HEK293 (cell line): Measurements from ENCODE around the gene MARCHF11.

ENCODE experiments used
- ZNF121 ChIP-seq: fragments of 450-650 bp; formaldehyde crosslinking; IDR thresholded peaks from 2 replicates; pipeline ENCODE4 v1.5.1; 2016; ENCODE audit warnings: missing biosample characterization, missing genetic modification characterization
- ZNF132 ChIP-seq: fragments of 450-650 bp; formaldehyde crosslinking; IDR thresholded peaks from 2 replicates; pipeline ENCODE4 v1.5.1; 2017; ENCODE audit warnings: missing biosample characterization, missing genetic modification characterization, borderline replicate concordance
- ZNF184 ChIP-seq: fragments of 450-650 bp; IDR thresholded peaks from 2 replicates; pipeline ENCODE4 v1.5.1; 2018; ENCODE audit warnings: missing biosample characterization, mild to moderate bottlenecking, missing genetic modification characterization
- TF ChIP-seq, protein P1 (sequence below): fragments of 450-650 bp; formaldehyde crosslinking; IDR thresholded peaks from 2 replicates; pipeline ENCODE4 v1.5.1; 2016; ENCODE audit warnings: missing biosample characterization, missing genetic modification characterization
- TF ChIP-seq, protein P2 (sequence below): fragments of 450-650 bp; formaldehyde crosslinking; IDR thresholded peaks from 2 replicates; pipeline ENCODE4 v1.5.1; 2017; ENCODE audit warnings: missing biosample characterization, missing genetic modification characterization

GRCh38 chr5:16082982-16083381 is 96.6 kb downstream of the MARCHF11 start:
- TF ChIP-seq ZNF121 (tag by site-specific recombination) (no peak), ZNF132 (no peak), ZNF184 (tag by site-specific recombination) (no peak)
- TF ChIP-seq, protein P1, sequence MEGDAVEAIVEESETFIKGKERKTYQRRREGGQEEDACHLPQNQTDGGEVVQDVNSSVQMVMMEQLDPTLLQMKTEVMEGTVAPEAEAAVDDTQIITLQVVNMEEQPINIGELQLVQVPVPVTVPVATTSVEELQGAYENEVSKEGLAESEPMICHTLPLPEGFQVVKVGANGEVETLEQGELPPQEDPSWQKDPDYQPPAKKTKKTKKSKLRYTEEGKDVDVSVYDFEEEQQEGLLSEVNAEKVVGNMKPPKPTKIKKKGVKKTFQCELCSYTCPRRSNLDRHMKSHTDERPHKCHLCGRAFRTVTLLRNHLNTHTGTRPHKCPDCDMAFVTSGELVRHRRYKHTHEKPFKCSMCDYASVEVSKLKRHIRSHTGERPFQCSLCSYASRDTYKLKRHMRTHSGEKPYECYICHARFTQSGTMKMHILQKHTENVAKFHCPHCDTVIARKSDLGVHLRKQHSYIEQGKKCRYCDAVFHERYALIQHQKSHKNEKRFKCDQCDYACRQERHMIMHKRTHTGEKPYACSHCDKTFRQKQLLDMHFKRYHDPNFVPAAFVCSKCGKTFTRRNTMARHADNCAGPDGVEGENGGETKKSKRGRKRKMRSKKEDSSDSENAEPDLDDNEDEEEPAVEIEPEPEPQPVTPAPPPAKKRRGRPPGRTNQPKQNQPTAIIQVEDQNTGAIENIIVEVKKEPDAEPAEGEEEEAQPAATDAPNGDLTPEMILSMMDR (tag by site-specific recombination), result no peak
- TF ChIP-seq, protein P2, sequence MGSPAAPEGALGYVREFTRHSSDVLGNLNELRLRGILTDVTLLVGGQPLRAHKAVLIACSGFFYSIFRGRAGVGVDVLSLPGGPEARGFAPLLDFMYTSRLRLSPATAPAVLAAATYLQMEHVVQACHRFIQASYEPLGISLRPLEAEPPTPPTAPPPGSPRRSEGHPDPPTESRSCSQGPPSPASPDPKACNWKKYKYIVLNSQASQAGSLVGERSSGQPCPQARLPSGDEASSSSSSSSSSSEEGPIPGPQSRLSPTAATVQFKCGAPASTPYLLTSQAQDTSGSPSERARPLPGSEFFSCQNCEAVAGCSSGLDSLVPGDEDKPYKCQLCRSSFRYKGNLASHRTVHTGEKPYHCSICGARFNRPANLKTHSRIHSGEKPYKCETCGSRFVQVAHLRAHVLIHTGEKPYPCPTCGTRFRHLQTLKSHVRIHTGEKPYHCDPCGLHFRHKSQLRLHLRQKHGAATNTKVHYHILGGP, result no peak
